ENCODE data around the gene CTSL.
"Not testable (repeated sequence)": the region's sequence is repeated elsewhere in the genome, so short reads cannot be mapped to it uniquely, and the experiment has no call there.

DNA sequence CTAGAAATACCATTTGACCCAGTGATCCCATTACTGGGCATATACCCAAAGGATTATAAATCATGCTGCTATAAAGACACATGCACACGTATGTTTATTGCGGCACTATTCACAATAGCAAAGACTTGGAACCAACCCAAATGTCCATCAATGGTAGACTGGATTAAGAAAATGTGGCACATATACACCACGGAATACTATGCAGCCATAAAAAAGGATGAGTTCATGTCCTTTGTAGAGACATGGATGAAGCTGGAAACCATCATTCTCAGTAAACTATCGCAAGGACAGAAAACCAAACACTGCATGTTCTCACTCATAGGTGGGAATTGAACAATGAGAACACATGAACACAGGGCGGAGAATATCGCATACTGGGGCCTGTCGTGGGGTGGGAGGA lies 18.3 kb downstream of the CTSL start:
- TF ChIP-seq ZNF565 (CRISPR knock-in tag; conservative IDR thresholded peaks at IDR 0.05; ENCODE audit: low read depth); ZFP30 (CRISPR knock-in tag; IDR thresholded peaks at IDR 0.05); ISL1 (CRISPR knock-in tag; IDR thresholded peaks at IDR 0.05); ARNTL (CRISPR knock-in tag; IDR thresholded peaks at IDR 0.05; ENCODE audit: borderline replicate concordance, low read depth); RARB (CRISPR knock-in tag; IDR thresholded peaks at IDR 0.05); PATZ1 (CRISPR knock-in tag; IDR thresholded peaks at IDR 0.05; ENCODE audit: borderline replicate concordance); GLIS3 (CRISPR knock-in tag; IDR thresholded peaks at IDR 0.05); CSDC2 (CRISPR knock-in tag; IDR thresholded peaks at IDR 0.05); CREB5 (CRISPR knock-in tag; IDR thresholded peaks at IDR 0.05; ENCODE audit: low read depth); CSRNP3 (CRISPR knock-in tag; IDR thresholded peaks at IDR 0.05): not testable (repeated sequence)
- TF ChIP-seq, protein P1, sequence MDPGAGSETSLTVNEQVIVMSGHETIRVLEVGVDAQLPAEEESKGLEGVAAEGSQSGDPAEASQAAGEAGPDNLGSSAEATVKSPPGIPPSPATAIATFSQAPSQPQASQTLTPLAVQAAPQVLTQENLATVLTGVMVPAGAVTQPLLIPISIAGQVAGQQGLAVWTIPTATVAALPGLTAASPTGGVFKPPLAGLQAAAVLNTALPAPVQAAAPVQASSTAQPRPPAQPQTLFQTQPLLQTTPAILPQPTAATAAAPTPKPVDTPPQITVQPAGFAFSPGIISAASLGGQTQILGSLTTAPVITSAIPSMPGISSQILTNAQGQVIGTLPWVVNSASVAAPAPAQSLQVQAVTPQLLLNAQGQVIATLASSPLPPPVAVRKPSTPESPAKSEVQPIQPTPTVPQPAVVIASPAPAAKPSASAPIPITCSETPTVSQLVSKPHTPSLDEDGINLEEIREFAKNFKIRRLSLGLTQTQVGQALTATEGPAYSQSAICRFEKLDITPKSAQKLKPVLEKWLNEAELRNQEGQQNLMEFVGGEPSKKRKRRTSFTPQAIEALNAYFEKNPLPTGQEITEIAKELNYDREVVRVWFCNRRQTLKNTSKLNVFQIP (CRISPR knock-in tag; IDR thresholded peaks at IDR 0.05; ENCODE audit: borderline replicate concordance, low read depth), result not testable (repeated sequence)
- TF ChIP-seq, protein P2, sequence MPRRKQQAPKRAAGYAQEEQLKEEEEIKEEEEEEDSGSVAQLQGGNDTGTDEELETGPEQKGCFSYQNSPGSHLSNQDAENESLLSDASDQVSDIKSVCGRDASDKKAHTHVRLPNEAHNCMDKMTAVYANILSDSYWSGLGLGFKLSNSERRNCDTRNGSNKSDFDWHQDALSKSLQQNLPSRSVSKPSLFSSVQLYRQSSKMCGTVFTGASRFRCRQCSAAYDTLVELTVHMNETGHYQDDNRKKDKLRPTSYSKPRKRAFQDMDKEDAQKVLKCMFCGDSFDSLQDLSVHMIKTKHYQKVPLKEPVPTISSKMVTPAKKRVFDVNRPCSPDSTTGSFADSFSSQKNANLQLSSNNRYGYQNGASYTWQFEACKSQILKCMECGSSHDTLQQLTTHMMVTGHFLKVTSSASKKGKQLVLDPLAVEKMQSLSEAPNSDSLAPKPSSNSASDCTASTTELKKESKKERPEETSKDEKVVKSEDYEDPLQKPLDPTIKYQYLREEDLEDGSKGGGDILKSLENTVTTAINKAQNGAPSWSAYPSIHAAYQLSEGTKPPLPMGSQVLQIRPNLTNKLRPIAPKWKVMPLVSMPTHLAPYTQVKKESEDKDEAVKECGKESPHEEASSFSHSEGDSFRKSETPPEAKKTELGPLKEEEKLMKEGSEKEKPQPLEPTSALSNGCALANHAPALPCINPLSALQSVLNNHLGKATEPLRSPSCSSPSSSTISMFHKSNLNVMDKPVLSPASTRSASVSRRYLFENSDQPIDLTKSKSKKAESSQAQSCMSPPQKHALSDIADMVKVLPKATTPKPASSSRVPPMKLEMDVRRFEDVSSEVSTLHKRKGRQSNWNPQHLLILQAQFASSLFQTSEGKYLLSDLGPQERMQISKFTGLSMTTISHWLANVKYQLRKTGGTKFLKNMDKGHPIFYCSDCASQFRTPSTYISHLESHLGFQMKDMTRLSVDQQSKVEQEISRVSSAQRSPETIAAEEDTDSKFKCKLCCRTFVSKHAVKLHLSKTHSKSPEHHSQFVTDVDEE (CRISPR knock-in tag; IDR thresholded peaks at IDR 0.05), result not testable (repeated sequence)
